Vagina (tissue), 2 donors: ENCODE results near the gene ZNHIT1. TPM values are rescaled to one million over a fixed set of nuclear protein-coding genes. Genes with fewer than 3 reads are reported as not detected.
"Not testable (repeated sequence)": the region's sequence is repeated elsewhere in the genome, so short reads cannot be mapped to it uniquely, and the experiment has no call there.

Source experiments
- DNase-seq, 2 donors: peaks; one replicate each; pipeline ENCODE4 v3.0.0-alpha.2; 2017; ENCODE audit errors: extremely low spot score in 2 of 2
- H3K27ac ChIP-seq: fragments of 200-600 bp; sonication (generic); one replicate; pipeline ENCODE4 v1.5.1; 2019
- H3K27me3 ChIP-seq: fragments of 200-600 bp; sonication (generic); one replicate; pipeline ENCODE4 v1.5.1; 2019
- H3K36me3 ChIP-seq, 2 donors: fragments of 200-600 bp; sonication (generic); one replicate each; pipeline ENCODE4 v1.5.1; 2017 to 2019
- H3K4me1 ChIP-seq: fragments of 200-600 bp; sonication (generic); one replicate; pipeline ENCODE4 v1.5.1; 2019
- H3K4me3 ChIP-seq, 2 donors: fragments of 200-600 bp; sonication (generic); 1 replicate in 1 of 2; 2 replicates in 1 of 2; pipeline ENCODE4 v1.5.1; 2016 to 2019
- H3K9me3 ChIP-seq: fragments of 200-600 bp; sonication (generic); one replicate; pipeline ENCODE4 v1.5.1; 2019
- POLR2A ChIP-seq, 2 donors: fragments of 450-650 bp; IDR thresholded peaks; one replicate each; pipeline ENCODE4 v1.6.1; 2017; ENCODE audit warnings: antibody characterized with exemption in 2 of 2, mild to moderate bottlenecking in 2 of 2, moderate library complexity in 2 of 2
- POLR2AphosphoS5 ChIP-seq, 2 donors: sonication (generic); formaldehyde crosslinking; IDR thresholded peaks; one replicate each; pipeline ENCODE4 v1.9.0; 2017; ENCODE audit warnings: antibody characterized with exemption in 2 of 2, mild to moderate bottlenecking in 2 of 2, low read depth in 1 of 2; ENCODE audit not compliant: insufficient read depth in 1 of 2
- intact Hi-C: fragments of 100-400 bp; cut with DNase I; formaldehyde crosslinking; loops from one replicate; pipeline ENCODE4 v1.15.1; 2023
- total RNA-seq: library from RNA; depleted of rRNA; stranded (reverse); fragments of >200 nt; gene quantifications from one replicate; pipeline ENCODE4 v1.2.3, GENCODE V29; 2016
- TF ChIP-seq, protein P1 (sequence below), 3 experiments: fragments of 450-650 bp in 2 of 3; fragments of 200-600 bp in 1 of 3; sonication (generic) in 1 of 3; IDR thresholded peaks; one replicate each; pipeline ENCODE4 v1.5.1; 2017 to 2019; ENCODE audit warnings: antibody characterized with exemption in 3 of 3, mild to moderate bottlenecking in 2 of 3, moderate library complexity in 2 of 3

The ZNHIT1 gene
- total RNA-seq, 1 donor from 2014 or later: 55.2 TPM

DNA sequence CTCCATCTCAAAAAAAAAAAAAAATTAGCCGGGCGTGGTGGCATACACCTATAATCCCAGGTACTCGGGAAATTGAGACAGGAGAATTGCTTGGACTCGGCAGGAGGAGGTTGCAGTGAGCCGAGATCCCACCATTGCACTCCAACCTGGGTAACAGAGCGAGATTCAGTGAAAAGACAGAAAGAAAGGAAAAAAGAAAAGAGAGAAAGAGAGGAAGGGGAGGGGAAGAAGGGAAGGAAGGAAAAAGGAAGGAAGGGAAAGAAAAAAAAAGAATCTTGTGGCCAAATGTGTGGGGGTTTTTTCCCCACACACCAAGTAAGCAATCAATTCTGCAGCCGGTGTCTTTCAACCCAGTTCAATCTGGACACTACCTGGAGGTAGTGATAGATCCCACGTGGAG, 28.9 kb upstream of the ZNHIT1 start:
- no peaks in the 10 kb centered on the region for H3K27me3 ChIP-seq

GRCh38 chr7:101195884-101196283, 22.1 kb upstream of the ZNHIT1 start:
- no peak for TF ChIP-seq POLR2A (IDR thresholded peaks at IDR 0.05)
- Histone ChIP-seq H3K36me3 (no peaks in the 10 kb centered on the region), H3K27me3 (no peaks in the 10 kb centered on the region), H3K27ac (no peak overlapping the region), H3K4me1 (no peaks in the 10 kb centered on the region), H3K9me3 (no peaks in the 10 kb centered on the region), H3K4me3 (no peak overlapping the region)
- intact Hi-C loops: loop anchor here (10.0 kb wide), 1 partner anchor 89 kb away; no protein-coding TSS in a partner anchor
- DNase-seq: no peak

More for the DNA sequence above, 28.9 kb upstream of the ZNHIT1 start:
- no peaks in the 10 kb centered on the region for H3K36me3 ChIP-seq
- no peaks in the 10 kb centered on the region for H3K9me3 ChIP-seq
- intact Hi-C loops: no loop called here
- TF ChIP-seq POLR2A (IDR thresholded peaks at IDR 0.05): no peak
- no peak for TF ChIP-seq POLR2AphosphoS5 (IDR thresholded peaks at IDR 0.05; ENCODE audit: insufficient read depth in 1 of 2, low read depth in 1 of 2)
- TF ChIP-seq, protein P1, sequence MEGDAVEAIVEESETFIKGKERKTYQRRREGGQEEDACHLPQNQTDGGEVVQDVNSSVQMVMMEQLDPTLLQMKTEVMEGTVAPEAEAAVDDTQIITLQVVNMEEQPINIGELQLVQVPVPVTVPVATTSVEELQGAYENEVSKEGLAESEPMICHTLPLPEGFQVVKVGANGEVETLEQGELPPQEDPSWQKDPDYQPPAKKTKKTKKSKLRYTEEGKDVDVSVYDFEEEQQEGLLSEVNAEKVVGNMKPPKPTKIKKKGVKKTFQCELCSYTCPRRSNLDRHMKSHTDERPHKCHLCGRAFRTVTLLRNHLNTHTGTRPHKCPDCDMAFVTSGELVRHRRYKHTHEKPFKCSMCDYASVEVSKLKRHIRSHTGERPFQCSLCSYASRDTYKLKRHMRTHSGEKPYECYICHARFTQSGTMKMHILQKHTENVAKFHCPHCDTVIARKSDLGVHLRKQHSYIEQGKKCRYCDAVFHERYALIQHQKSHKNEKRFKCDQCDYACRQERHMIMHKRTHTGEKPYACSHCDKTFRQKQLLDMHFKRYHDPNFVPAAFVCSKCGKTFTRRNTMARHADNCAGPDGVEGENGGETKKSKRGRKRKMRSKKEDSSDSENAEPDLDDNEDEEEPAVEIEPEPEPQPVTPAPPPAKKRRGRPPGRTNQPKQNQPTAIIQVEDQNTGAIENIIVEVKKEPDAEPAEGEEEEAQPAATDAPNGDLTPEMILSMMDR (IDR thresholded peaks at IDR 0.05): no peak
- H3K4me3 ChIP-seq: no peak overlapping the region
- no peak overlapping the region for H3K27ac ChIP-seq
- H3K4me1 ChIP-seq: no peaks in the 10 kb centered on the region
- DNase-seq: no peak

DNA sequence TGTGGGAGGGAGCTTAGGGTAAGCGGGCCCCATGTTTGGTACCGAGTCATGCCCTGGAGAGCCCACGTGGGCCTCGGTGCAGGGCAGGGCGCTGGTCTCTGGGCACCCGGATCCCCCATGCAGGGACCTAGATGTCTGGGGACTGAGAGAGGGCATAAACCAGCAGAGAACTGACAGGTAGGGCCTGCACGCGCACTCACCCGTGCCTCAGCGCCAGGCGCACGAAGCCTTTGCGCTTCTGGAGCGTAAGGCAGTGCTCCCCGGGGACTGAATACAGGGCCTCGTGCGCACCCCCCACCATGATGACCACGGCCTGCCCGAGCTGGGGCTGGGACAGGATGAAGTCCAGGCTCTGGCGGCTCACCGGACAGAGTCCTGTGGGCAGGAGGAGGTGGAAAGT, 20.0 kb upstream of the ZNHIT1 start:
- intact Hi-C loops: loop anchor here (10.0 kb wide), 1 partner anchor 87 kb away; no protein-coding TSS in a partner anchor
- TF ChIP-seq, protein P1 (IDR thresholded peaks at IDR 0.05): no peak
- TF ChIP-seq POLR2AphosphoS5 (IDR thresholded peaks at IDR 0.05; ENCODE audit: insufficient read depth in 1 of 2, low read depth in 1 of 2) (no peak), POLR2A (IDR thresholded peaks at IDR 0.05) (no peak)
- peaks cover 8% of the 10 kb centered on the region for H3K4me1 ChIP-seq
- H3K36me3 ChIP-seq: no peaks in the 10 kb centered on the region
- H3K9me3 ChIP-seq: no peaks in the 10 kb centered on the region
- H3K27me3 ChIP-seq: no peaks in the 10 kb centered on the region
- no peak overlapping the region for H3K27ac ChIP-seq
- no peak for DNase-seq
- no peak overlapping the region for H3K4me3 ChIP-seq

DNA sequence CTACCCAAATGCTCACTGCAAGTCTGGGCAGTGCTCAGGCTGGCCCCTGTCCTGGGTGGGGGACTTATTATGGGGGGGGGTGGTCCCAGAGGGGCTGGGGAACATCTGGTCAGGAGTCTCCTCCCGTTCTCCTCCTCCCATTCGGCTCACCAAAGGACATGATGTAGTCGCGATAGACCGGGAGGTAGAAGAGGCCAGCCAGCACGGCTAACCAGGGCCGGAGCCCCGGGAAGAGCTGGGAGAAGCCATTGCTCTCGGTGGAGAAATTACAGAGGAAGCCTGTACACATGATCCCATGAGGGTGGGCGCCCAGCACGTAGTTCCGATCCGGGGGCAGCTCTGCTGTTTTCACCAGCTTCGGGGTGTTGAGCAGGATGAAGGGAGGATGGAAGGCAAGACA, 19.5 kb upstream of the ZNHIT1 start:
- H3K36me3 ChIP-seq: no peaks in the 10 kb centered on the region

DNA sequence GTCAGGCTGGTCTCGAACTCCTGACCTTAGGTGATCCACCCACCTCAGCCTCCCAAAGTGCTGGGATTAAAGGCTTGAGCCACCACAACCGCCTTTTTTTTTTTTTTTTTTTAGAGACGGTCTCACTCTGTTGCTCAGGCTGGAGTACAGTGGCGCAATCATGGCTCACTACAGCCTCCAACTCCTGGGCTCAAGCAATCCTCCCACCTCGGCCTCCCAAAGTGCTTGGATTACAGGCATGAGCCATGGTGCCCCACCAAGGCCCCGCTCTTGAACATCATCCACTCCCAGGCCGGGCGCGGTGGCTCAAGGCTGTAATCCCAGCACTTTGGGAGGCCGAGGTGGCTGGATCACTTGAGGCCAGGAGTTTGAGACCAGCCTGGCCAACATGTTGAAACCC, 18.4 kb upstream of the ZNHIT1 start:
- H3K4me1 ChIP-seq, H3K27ac ChIP-seq, H3K27me3 ChIP-seq, H3K36me3 ChIP-seq, DNase-seq, H3K4me3 ChIP-seq, H3K9me3 ChIP-seq: not testable (repeated sequence)
- intact Hi-C loops: loop anchor here (10.0 kb wide), 1 partner anchor 85 kb away; no protein-coding TSS in a partner anchor

More for the DNA sequence above, 19.5 kb upstream of the ZNHIT1 start:
- H3K27me3 ChIP-seq: no peaks in the 10 kb centered on the region
- no peak overlapping the region for H3K27ac ChIP-seq
- DNase-seq: no peak
- TF ChIP-seq, protein P1 (IDR thresholded peaks at IDR 0.05): no peak
- no peak for TF ChIP-seq POLR2A (IDR thresholded peaks at IDR 0.05)
- TF ChIP-seq POLR2AphosphoS5 (IDR thresholded peaks at IDR 0.05; ENCODE audit: insufficient read depth in 1 of 2, low read depth in 1 of 2): no peak
- H3K4me3 ChIP-seq: no peak overlapping the region
- no peaks in the 10 kb centered on the region for H3K9me3 ChIP-seq
- intact Hi-C loops: loop anchor here (10.0 kb wide), 1 partner anchor 86 kb away; no protein-coding TSS in a partner anchor
- peaks cover 8% of the 10 kb centered on the region for H3K4me1 ChIP-seq

GRCh38 chr7:101200504-101200861, 17.5 kb upstream of the ZNHIT1 start:
- Histone ChIP-seq H3K27ac (no peak overlapping the region), H3K4me1 (peaks cover 8% of the 10 kb centered on the region), H3K9me3 (no peaks in the 10 kb centered on the region), H3K36me3 (no peaks in the 10 kb centered on the region), H3K4me3 (no peak overlapping the region), H3K27me3 (no peaks in the 10 kb centered on the region)
- no peak for TF ChIP-seq POLR2AphosphoS5 (IDR thresholded peaks at IDR 0.05; ENCODE audit: insufficient read depth in 1 of 2, low read depth in 1 of 2)
- TF ChIP-seq, protein P1 (IDR thresholded peaks at IDR 0.05): no peak
- no peak for TF ChIP-seq POLR2A (IDR thresholded peaks at IDR 0.05)
- DNase-seq: no peak
- intact Hi-C loops: no loop called here
